HG02840 (cell line): ENCODE measurements around the gene SIRT7.
A peak's percentile ranks its signal among the peaks of the same experiment; 100 is the strongest.

ENCODE experiments used
- ATAC-seq: cut with Tn5 transposase; IDR thresholded peaks from one replicate; pipeline ENCODE4 v1.9.1; 2021; ENCODE audit warnings: mild to moderate bottlenecking, moderate library complexity, moderate number of reproducible peaks; ENCODE audit not compliant: unreplicated experiment, low FRiP score

SIRT7 gene

DNA sequence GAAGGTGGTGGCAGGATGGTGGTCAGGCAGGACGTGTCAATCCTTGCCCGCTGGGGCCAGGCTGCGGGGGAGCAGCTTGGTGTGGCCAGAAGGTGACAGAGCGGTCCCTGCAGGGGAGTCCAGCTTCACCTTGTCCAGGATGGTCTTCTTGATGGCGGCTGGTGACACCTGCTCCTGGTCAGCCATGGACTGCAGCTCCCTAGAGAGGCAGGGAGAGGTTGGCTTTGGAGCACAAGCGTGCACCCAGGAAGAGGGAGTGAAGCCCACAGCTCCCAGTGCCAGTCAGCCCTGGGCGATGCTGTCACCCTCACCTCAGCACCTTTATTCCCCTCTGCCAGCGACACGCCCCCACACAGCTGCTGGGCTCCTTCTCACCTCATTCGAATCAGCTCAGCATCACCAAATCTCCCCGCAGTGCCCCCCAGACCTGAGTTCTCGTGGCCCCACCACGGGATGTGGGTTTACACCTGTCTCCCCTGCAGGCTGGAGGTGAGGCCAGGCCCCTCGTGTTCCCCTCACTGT lies 15.3 kb upstream of the SIRT7 start:
- ATAC-seq = no peak

- ATAC-seq = no peak
These were observed 14.5 kb upstream of the SIRT7 start for GRCh38 chr17:81932333-81932983.

- no peak for ATAC-seq
These were observed 13.8 kb upstream of the SIRT7 start for GRCh38 chr17:81931557-81932332.

- ATAC-seq = no peak
These were observed 13.2 kb upstream of the SIRT7 start for GRCh38 chr17:81931189-81931556.

- ATAC-seq = no peak
These were observed 12.5 kb upstream of the SIRT7 start for GRCh38 chr17:81930142-81931125.

DNA sequence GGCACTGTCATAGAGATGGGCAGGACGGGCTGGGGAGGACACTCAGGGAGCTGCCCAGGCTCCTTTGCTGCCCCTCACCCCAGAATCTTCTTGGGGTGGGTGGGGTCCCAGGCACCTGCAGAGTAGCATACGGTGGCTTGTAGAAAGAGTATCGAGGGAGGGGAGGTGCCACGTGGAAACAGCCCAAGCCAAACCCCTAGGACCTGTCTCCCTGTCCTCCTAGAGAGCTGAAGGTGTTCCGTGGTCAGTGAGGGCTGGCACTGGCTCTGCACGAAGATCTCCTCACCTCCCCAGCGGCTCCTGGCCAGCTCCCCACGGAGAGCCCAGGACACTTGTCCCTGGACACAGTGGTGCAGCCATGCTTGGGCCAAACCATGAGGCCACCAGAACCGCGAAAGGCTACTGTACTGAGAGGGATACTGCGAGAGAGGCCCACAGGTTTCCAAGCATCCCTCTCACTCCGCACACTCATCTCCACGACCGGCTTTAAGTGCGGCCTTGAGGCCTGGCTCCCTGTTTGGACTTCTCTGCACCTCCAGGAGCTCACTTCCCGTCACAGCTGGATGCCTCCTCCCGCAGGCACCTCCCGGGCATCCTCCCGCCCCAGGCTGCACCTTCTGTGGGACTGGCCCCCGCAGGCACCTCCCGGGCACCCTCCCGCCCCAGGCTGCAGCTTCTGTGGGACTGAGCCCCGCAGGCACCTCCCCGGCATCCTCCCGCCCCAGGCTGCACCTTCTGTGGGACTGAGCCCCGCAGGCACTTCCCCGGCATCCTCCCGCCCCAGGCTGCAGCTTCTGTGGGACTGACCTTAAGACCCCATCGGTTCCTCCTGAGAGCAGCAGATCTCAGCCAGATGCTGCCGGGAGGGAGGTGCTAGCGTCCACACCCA lies 11.5 kb upstream of the SIRT7 start:
- ATAC-seq = no peak

- ATAC-seq = no peak
These were observed 10.7 kb upstream of the SIRT7 start for GRCh38 chr17:81928544-81929252.

GRCh38 chr17:81927653-81928543 lies 9.9 kb upstream of the SIRT7 start, which contains the start of gene MAFG:
Gene MAFG, minus strand, starts transcription at chr17:81927735. Its CDS starts 4,550 bp downstream, at chr17:81923185.
- ATAC-seq = peak; percentile 61

DNA sequence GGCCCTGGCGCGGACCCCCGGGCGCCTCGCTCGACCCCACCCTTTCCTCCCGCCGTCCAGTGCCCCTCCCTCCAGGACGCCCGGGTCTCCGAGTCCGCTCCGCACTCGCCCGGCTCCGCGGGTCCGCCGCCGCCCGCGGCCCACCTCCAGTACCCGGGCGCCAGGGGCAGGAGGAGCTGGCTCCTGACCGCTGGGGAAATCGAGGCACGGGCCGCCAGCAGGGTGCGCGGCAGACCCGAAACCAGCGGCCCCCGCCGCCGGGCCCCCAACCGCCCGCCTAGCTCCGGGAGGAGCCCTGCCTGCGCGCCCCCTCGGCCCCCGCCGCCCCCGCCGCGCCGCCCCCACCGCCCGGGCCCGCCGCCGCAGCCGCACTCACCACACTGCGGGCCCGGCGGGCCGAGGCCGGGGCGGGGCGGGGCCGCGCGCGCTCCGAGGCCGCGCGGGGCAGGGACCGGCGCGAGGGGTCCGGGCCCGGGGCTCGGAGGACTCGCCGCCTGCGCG lies 9.2 kb upstream of the SIRT7 start:
- ATAC-seq = peak; percentile 13

- ATAC-seq = peak; percentile 22
These were observed 8.6 kb upstream of the SIRT7 start for GRCh38 chr17:81926451-81927151.

DNA sequence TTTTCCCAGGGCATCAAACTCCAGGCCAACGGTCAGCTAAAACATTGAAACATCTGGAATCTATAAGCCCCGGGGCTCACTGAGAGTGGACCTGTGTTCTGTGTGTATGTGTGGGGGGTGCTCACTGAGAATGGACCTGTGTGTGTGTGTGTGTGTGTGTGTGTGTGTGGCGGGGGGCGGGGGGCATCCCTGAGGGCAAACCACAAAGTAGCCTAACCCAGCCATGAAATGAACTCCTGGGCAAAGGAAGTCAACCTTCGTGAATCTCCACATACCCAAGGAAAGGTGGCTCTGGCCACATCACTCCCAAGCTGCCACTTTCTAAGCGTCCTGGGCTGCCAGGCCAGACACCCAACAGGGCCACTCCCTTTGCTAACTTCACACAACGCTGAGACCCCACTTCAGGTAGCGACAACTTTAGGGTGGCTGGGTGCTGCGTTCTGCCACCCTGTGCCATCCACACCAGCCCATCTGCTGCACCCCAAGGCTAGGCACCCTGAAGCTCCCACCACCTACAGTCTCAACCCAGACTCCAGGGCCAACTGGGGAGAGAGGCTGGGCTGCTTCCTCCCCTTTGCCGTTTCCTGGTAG lies 8.0 kb upstream of the SIRT7 start:
- ATAC-seq = no peak

DNA sequence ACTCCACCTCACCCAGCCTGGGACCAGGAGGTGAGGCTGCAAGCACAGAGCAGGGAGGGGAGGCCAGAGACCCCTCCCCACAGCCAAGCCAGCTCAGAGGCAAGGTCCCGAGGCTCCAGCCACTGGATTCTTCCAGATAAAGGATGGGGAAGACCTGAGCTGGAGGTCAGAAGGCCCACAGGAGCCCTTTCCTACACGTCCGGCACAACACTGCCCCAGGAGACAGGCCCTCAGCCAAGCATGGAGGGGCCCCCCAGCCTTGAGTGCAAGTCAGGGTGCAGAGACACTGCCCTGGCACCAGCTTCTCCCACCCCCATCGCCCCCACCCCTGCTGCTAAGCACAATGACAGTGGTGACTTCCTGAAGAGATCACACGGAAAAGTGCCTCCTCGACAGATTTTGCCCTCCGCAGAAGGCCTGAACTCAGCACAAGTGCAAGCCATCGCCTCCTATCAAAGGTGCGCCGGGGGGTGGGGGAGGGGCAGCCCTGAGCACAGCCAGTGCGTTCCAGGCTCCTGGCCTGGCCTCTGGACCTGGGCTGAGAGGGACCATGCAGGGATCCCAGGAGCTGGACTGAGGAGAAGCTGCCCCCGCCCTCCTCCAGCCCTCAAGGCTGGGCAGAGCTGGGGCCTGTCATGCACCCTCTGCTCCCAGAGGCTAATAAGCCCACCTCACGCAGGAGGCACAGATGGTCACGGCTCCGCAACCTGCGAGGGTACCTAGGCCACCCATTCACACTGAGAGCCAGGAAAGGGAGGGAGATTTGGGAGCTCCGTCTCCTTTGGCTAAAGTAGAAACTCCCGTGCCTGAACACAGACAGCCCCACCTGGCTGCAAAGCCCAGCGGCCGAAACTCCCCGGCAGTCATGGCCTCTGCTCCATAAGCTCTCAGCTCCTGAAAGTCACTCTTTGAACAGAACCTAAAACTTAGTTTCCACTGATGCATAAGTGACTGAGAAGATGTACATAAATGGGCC lies 6.9 kb upstream of the SIRT7 start:
- no peak for ATAC-seq

- no peak for ATAC-seq
These were observed 5.6 kb upstream of the SIRT7 start for GRCh38 chr17:81923302-81924260.

DNA sequence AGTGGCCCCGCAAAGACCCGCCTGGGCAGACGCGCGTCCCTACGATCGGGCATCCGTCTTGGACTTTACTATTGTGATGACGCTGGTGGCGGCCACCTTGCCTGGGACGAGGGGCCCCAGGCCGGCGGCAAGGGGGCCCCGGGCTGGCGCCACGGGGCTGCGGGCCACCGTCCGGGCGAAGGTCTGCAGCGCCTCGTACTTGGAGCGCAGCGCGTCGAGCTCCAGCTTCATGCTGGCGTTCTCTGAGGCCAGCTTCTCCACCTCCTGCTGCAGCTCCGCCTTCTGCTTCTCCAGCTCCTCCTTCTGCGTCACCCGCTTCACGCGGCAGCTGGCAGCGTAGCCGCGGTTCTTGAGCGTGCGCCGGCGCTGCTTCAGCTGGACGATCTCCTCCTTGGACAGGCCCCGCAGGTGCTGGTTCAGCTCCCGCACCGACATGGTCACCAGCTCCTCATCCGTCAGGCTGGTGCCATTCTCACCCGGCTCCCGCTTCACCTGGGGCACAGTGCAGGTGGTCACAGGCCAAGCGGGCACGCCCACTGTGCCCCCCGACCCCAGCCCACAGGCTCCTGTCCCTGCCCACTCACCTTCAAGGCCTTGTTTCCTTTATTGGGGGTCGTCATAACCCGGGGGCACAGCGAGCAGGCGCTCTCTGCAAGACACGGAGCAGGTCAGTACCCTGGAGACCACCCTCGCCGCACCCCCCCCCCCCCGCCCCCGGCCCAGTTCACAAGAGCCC lies 4.8 kb upstream of the SIRT7 start:
- ATAC-seq = no peak
